NCI-H1417 treated with DMSO at 0.1 percent for 48 hours (cell line): Measurements from ENCODE around the gene CNTF.

Experiments used
- DNase-seq: peaks from one replicate; lab custom pipeline; 2025; lab: John Stamatoyannopoulos, UW

Gene CNTF

DNA sequence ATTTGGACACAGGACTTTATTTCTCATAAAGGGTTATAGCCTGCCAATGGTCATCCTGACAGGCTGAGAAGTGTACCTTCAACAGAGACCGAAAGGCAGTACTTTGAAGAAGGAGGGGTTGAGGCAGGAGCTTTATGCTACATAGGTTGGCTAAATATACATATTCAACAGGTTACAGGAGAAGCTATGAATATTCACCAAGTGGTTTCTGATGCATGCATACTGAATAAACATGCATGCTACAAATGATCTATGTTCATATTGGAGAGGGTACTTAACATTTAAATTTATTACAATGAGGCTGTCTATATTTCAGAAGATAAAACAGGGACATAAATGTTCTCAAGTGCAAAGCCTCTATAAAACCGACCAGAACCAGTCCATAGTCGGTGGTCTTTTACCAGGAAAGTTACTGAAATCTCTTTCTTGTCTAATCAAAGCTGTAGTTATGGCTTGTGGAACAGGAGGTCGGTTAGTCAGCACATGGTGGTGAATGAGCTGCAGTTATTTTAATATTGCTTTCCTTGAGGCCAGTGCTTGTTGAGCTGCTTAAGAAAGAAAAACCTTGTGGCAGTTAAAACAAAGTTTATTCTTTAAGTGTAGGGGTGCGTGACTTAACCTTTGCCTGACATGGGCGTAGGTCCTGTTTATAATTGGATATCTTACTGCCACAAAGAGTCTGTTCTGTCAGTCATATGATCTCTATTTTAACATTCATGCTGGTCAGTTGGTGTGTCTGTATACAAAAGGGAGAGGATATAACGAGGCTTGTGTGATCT lies 19.5 kb downstream of the CNTF start:
- no peak for DNase-seq

GRCh38 chr11:58645854-58646253 lies 23.4 kb downstream of the CNTF start:
- no peak for DNase-seq

GRCh38 chr11:58647141-58647699 lies 24.8 kb downstream of the CNTF start:
- no peak for DNase-seq

- DNase-seq = no peak
Measured at GRCh38 chr11:58647866-58648265, 25.4 kb downstream of the CNTF start.

GRCh38 chr11:58649623-58650022 lies 27.2 kb downstream of the CNTF start:
- no peak for DNase-seq

DNA sequence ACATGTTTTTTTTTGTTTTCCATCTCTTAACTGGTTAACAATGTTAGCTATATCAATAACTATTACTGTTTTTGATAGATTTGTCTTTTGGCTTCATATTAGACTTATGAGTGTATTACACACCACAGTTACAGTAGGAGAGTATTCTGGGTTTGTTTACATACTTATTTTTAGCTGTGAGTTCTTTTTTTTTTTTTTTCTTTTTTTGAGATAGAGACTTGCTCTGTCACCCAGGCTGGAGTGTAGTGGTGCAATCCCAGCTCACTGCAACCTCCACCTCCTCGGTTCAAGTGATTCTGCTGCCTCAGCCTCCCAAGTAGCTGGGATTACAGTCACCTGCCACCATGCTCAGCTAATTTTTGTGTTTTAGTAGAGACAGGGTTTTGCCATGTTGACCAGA lies 28.0 kb downstream of the CNTF start:
- DNase-seq = no peak

DNA sequence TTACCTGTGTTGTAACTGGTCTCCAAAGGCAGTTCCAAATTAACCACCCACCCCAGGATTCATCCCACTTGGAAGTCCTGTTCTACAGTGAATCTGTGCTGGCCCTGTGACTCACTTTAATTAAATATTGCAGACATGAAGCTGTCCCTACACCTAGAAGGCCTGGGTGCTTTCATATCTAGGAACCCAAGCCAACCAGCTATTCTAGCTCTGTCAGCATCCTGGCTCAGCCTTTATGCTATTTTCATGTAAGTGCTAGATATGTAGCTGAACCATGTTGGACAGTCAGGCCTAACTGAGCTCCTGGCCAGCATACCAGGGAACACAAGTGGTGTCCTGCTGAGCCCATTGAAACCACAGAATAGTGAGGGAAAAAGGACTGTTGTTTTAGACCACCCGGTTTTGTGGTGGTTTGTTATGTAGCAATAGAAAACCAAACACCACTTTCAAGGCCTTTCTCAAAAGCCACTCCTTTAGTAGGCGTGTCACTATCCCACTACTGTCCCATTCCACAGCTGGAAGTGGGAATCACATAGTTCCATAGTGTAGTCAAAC lies 30.3 kb downstream of the CNTF start:
- no peak for DNase-seq

- no peak for DNase-seq
Measured at GRCh38 chr11:58654079-58654907, 31.8 kb downstream of the CNTF start.

GRCh38 chr11:58654908-58655296 lies 32.4 kb downstream of the CNTF start:
- DNase-seq = no peak

DNA sequence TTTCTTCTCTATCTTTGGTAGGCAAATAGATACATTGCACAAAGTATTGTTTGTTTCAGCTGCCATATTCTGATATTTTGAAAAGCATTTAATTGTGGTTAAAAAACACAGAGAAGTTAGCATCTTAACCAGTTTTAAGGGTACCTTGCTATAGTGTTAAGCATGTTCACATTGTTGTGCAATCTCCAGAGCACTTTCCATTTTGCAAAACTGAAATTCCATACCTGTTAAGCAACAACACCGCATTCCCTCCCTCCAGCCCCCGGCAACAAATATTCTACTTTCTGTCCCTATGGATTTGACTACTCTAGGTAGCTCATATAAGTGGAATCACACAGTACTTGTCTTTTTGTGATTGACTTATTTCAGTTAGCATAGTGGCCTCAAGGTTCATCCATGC lies 33.9 kb downstream of the CNTF start:
- DNase-seq = no peak

GRCh38 chr11:58658623-58659022 lies 36.2 kb downstream of the CNTF start:
- DNase-seq = no peak

- DNase-seq = no peak
Measured at GRCh38 chr11:58659404-58659803, 36.9 kb downstream of the CNTF start.

DNA sequence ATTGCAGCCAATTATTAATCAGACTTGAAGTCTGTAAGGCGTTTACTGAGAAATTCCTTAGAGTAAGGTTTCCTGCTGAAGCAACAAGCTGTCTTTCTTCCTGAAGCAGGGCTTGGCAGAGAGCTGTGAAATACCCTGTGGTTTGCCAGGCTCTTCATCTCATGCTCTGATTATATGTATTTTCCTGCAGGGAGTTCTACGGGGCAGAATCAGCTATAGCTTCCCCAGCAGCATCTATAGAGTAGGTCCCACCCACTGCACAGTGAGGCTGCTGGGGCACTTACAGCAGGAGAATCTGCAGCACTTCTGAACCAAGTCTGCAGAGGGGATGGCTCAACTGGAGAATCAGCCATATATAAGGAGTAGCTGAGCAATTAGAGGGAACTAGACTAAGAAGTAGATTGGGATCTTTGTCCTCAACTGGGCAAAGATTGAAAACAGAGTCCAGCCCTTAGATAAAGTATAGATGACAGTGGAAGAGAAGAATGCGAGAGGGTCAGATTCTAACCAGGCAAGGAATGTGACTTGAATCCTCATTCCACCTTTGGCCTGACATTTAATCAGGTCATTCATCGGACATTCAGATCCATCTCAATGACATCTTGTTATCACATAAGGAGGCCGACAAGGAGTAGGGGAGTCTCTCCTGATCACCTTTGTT lies 37.6 kb downstream of the CNTF start:
- DNase-seq = no peak

- no peak for DNase-seq
Measured at GRCh38 chr11:58671983-58672633, 49.6 kb downstream of the CNTF start.

- no peak for DNase-seq
Measured at GRCh38 chr11:58674609-58675008, 52.1 kb downstream of the CNTF start.
